AG04449 (cell line): ENCODE results near the gene STK38L.

ENCODE experiments used
- CTCF ChIA-PET: fragments of 350-600 bp; formaldehyde crosslinking; extraction: SDS; loops from one replicate; lab custom pipeline; 2021; ENCODE audit warnings: antibody characterized with exemption; lab: Yijun Ruan, JAX
- POLR2A ChIA-PET: fragments of 400-600, 350-600 bp; formaldehyde crosslinking; extraction: SDS; loops from one replicate; lab custom pipeline; 2020; ENCODE audit warnings: antibody characterized with exemption, inconsistent platforms; lab: Yijun Ruan, JAX
- DNase-seq: peaks from one replicate; pipeline ENCODE4 v3.0.0-alpha.2; 2010; ENCODE audit warnings: low read depth, low spot score
- H3K4me3 ChIP-seq: 2 replicates; pipeline ENCODE4 v1.5.1; 2011; ENCODE audit warnings: low read depth, mild to moderate bottlenecking, control low read depth, low read length
- CTCF ChIP-seq: IDR thresholded peaks from one replicate; pipeline ENCODE4 v1.5.1; 2011; ENCODE audit warnings: mild to moderate bottlenecking, moderate library complexity, low read length, control low read depth, inconsistent platforms; ENCODE audit not compliant: insufficient read depth; ENCODE audit errors: missing control alignments

The STK38L gene

GRCh38 chr12:27277846-27278260, 33.8 kb downstream of the STK38L start:
- no peak overlapping the region for H3K4me3 ChIP-seq
- ChIA-PET POLR2A (interaction anchor here (0.6 kb wide), 1 partner anchor 1303 kb away, joined by 3 read pairs; no protein-coding TSS in a partner anchor), CTCF (interaction anchor here (0.9 to 2.2 kb wide), 3 partner anchors 28 to 265 kb away, joined by 3 to 8 read pairs (median 3); no protein-coding TSS in a partner anchor)
- no peak for TF ChIP-seq CTCF
- DNase-seq = peak; percentile 59

- ChIA-PET CTCF (interaction anchor here (1.1 to 2.2 kb wide), 5 partner anchors 8 to 394 kb away, joined by 3 to 8 read pairs (median 3); no protein-coding TSS in a partner anchor), POLR2A (no interaction called here)
- DNase-seq = no peak
- TF ChIP-seq CTCF = no peak
- H3K4me3 ChIP-seq = no peak overlapping the region
These were observed 35.7 kb downstream of the STK38L start for GRCh38 chr12:27279826-27280225.

- ChIA-PET POLR2A (no interaction called here), CTCF (interaction anchor here (1.1 to 1.6 kb wide), 2 partner anchors 8 to 23 kb away, joined by 3 to 5 read pairs; no protein-coding TSS in a partner anchor)
- H3K4me3 ChIP-seq = no peak overlapping the region
- DNase-seq = no peak
- no peak for TF ChIP-seq CTCF
These were observed 36.3 kb downstream of the STK38L start for GRCh38 chr12:27280412-27280811.

- DNase-seq = no peak
- H3K4me3 ChIP-seq = no peak overlapping the region
- ChIA-PET POLR2A (no interaction called here), CTCF (interaction anchor here (1.0 to 1.4 kb wide), 3 partner anchors 11 to 243 kb away, joined by 4 to 6 read pairs (median 4); no protein-coding TSS in a partner anchor)
- TF ChIP-seq CTCF = no peak
These were observed 38.7 kb downstream of the STK38L start for GRCh38 chr12:27282754-27283153.

GRCh38 chr12:27284021-27284420, 39.9 kb downstream of the STK38L start:
- CTCF ChIA-PET = interaction anchor here (0.9 to 1.6 kb wide), 3 partner anchors 26 to 244 kb away, joined by 3 to 4 read pairs (median 4); no protein-coding TSS in a partner anchor
- POLR2A ChIA-PET = interaction anchor here (1.7 kb wide), 1 partner anchor 40 kb away, joined by 5 read pairs; the partner anchor contains the start of gene STK38L
- H3K4me3 ChIP-seq = no peak overlapping the region
- no peak for DNase-seq
- TF ChIP-seq CTCF = no peak

- DNase-seq = peak; percentile 59
- no peak for TF ChIP-seq CTCF
- no peak overlapping the region for H3K4me3 ChIP-seq
- ChIA-PET CTCF (interaction anchor here (1.5 to 3.5 kb wide), 4 partner anchors 15 to 270 kb away, joined by 3 to 12 read pairs (median 8); partner anchors contain the start of gene TM7SF3), POLR2A (interaction anchor here (1.1 to 1.7 kb wide), 2 partner anchors 41 to 105 kb away, joined by 5 read pairs; partner anchors contain the start of gene STK38L)
These were observed 40.7 kb downstream of the STK38L start for GRCh38 chr12:27284751-27285150.
